Measurements from ENCODE around the gene PLEKHG4B.

The PLEKHG4B gene

DNA sequence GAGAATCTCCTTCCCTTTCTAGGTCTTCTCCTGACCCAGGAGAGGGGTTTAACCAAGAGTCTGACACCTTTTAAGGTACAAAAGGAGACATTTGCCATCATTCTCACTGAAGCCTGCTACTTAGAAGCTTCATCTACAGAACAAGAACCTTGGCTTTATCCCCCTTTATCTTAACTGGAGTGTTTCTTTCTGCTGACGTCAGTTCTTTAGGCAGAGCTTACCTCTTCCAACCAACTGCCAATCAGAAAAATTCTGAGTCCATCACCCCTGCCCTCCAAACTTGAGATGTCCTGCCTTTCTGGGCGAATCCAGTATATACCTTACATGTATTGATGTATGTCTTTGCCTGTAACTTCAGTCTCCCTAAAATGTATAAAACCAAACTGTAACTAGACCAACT lies 37.2 kb downstream of the PLEKHG4B start:
- no peak for DNase-seq (ENCODE audit: low read depth in 3 of 3)

DNA sequence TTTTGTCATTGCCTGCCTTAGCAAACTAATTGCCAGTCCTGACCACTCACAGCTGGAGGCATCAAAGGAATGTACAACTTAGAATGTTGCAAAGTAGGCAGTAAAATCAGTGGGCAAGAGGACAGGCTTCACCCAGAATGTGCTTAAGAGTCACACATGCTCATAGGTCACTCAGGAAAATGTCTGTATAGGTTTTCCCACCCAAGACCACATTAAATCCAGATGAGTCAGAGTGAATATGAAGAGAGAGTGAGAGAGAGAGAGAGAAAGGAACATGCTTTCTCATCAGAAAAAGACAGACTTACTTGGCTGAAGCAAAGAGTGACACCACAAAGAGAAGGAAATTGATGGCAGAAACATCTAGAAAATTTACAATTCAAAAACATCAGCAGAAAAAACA lies 37.9 kb downstream of the PLEKHG4B start:
- no peak for DNase-seq (ENCODE audit: low read depth in 3 of 3)

DNA sequence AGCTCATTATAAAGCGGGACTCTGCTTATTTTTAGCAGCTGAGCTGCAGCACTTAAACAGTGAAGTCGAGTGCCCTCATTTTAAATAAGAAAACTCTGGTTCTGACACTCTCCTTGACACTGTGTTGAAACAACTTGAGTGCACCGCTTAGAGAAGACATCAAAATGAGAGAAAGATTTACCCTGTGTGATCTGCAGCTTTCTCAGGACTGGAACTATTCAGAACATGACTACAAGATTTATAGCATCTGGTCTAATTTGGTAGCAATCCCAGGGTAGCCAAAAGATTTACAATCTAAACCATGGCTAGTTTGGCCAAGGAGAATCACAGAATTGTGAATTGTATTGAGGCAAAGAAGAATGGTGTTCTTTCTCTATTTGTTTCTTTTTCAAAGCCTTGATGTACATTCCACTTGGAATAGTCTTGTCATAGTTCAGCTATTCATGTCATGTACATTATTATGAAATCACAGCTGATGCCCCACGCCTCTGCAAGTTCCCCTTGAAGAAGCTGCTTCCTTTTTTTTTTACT lies 38.7 kb downstream of the PLEKHG4B start:
- DNase-seq (ENCODE audit: low read depth in 3 of 3) = no peak

DNA sequence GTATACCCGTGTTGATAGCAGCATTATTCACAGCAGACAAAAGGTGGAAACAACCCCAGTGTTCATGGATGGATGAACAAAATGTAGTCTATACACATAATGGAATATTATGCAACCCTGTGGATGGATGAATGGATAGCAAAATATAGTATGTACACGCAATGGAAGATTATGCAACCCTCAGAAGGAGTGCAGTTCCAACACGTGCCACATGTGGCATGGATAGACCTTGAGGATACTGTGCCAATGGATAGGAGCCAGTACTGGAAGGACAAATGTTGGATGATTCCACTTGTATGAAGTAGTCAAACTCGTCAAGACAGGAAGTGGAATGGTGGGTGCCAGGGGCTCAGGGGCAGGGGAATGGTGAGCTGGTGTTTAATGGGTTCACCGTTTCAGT lies 44.9 kb downstream of the PLEKHG4B start:
- DNase-seq (ENCODE audit: low read depth in 3 of 3) = no peak

DNA sequence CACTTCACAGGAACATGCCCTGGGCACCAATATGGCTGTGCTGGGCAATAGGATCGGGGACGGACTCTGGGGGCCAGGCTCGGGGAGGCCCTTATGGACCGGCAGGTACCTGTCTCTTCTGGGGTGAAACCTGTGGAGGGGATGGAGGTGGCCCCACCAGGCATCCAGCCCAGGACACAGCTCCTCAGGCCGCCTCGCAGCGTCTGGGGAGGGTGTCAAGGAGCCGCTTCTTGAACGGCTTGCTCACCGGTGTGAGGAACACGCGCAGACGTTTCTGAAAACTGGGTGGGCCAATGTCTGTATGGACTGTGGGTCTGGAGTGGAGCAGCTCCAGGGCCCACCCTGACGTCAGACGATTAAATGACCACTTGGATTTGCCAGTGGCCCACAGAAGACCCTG lies 45.8 kb downstream of the PLEKHG4B start:
- no peak for DNase-seq (ENCODE audit: low read depth in 3 of 3)

DNA sequence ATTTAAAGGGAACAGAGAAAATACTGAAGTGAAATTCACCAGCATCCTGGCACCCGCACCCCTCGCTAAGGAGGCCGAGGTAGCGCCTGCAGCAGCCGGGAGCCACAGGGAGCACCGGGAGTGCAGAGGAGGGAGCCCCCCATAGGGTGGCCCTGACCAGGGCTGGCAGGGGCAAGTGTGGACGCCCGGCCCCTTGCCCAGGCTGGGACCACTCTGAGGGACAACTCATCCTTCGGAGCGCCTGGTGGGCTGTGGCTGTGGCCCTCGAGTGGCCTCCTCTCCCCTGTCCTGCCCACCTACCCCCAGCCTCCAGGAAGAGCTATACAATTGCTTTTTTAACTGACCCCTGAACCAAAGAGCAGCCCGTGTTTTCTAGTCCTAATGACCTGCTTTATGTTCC lies 47.0 kb downstream of the PLEKHG4B start:
- no peak for DNase-seq (ENCODE audit: low read depth in 3 of 3)

DNA sequence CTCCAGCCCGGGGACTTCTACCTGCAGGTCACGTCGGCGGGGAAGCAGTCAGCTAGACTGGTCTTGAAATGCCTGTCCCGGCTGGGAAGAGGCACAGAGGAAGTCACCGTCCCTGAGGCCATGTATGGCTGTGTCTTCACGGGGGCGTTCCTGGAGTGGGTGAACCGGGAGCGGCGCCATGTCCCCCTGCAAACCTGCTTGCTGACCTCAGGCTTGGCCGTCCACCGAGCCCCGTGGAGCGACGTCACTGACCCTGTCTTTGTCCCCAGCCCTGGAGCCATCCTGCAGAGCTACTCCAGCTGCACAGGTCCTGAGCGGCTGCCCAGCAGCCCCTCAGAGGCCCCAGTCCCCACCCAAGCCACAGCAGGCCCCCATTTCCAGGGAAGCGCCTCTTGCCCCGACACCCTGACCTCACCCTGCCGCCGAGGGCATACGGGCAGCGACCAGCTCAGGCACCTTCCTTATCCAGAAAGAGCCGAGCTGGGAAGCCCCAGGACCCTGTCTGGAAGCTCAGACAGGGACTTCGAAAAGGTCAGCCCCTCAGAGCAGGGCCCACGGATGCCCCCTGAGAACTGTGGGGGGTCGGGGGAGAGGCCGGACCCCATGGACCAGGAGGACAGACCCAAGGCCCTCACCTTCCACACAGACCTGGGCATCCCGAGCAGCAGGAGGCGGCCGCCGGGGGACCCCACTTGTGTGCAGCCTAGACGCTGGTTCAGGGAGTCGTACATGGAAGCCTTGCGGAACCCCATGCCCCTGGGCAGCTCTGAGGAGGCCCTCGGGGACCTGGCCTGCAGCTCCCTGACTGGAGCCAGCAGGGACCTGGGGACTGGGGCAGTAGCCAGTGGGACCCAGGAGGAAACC lies 47.8 kb downstream of the PLEKHG4B start:
- no peak for DNase-seq (ENCODE audit: low read depth in 3 of 3)

DNA sequence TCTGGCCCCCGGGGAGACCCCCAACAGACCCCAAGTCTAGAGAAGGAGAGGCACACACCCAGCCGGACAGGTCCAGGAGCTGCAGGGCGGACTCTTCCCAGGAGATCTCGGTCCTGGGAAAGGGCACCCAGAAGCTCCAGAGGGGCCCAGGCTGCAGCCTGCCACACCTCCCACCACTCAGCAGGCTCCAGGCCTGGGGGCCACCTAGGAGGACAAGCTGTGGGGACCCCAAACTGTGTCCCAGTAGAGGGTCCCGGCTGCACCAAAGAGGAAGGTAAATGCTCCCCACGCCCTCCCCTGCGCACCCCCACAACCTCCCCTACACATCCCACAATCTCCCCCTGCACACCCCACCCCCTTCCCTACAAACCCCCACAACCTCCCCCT lies 48.5 kb downstream of the PLEKHG4B start:
- DNase-seq (ENCODE audit: low read depth in 3 of 3) = no peak

DNA sequence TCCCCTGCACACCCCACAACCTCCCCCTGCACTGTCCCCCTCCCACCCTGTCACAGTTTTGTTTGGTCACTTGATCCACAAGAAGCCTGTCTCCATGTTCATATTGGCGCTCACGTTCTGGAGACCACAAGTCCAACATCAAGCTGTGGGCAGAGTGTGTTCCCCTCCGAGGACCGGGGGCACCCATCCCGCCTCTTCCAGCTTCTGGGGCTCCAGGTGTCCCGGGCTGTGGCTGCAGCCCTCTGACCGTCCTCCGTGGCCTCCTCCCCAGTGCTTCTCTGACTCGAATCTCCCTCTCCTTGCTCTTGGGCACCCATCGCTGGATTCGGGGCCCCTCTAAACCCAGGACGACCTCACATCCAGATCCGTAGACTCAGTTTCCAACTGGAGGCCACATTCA lies 49.2 kb downstream of the PLEKHG4B start:
- DNase-seq (ENCODE audit: low read depth in 3 of 3) = no peak

DNA sequence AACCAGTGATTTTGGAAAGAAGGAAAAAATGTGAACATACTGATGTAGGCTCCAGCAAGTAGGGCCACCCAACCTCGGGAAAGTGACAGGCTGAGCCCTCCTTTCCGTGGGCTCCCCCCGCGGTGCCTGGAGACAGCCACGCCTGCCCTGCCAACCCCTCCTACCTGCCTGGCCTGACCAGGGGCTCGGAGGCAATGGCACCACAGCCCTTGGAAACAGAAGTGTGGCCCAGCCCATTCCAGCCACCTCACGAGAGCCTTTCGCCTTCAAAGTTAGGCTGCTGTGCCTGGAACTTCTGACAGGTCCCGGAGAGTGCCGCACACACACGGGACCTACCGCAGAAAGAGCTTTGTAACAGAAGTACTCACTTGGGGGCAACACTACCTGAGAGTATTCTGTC lies 49.8 kb downstream of the PLEKHG4B start:
- no peak for DNase-seq (ENCODE audit: low read depth in 3 of 3)

DNA sequence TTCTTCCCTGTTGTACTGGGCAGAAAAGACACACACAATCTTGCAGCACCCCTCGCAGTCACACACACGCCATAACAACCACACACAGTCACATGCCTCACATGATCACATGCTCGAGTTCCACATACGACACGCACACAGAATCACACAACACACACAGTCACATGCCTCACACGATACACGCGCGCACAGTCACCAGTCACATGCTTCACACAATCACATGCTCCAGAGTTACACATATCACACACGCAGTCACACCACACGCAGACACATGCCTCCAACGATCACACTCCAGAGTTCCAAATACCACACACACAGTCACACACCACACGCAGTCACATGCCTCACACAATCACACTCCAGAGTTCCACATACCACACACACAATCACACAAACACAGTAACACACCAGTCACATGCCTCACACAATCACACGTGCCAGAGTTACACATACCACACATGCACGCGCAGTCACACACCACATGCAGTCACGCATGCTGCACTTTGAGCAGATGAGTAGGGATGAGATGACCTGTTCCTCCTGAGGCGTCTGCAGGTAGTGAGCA lies 50.4 kb downstream of the PLEKHG4B start:
- no peak for DNase-seq (ENCODE audit: low read depth in 3 of 3)

DNA sequence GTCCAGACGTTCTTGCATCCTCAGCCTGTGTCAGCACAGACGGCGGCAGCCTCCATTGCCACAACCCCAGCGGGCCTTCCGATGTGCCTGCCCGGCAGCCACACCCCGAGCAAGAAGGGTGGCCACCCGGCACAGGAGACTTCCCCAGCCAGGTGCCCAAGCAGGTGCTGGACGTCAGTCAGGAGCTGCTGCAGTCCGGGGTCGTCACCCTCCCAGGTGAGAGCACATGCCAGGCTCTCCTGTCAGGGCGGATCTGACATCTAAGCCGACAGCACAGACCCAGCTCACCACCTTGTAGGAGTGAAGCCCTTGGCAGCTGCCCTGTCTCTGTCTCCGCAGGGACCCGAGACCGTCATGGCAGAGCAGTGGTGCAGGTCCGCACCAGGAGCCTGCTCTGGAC lies 51.1 kb downstream of the PLEKHG4B start:
- DNase-seq (ENCODE audit: low read depth in 3 of 3) = no peak

DNA sequence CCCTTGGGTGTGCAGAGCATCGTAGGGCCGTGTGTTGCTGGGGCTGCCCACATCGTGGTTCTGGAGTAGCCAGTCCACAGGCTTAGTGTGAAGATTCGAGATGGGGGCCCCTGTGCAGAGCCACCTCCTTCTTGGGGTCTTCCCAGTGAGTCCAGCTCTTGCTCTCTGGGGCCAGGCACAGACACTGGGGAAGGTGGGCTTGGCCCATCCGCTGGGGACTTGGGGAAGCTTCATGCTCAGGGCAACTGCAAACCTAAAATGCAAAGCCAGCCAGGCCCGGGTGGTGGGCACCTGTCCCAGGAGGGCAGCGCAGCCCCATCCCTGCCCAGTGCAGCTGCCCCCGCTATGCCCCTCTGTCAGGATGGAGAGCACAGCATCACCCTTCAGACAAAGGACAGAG lies 53.0 kb downstream of the PLEKHG4B start:
- no peak for DNase-seq (ENCODE audit: low read depth in 3 of 3)

DNA sequence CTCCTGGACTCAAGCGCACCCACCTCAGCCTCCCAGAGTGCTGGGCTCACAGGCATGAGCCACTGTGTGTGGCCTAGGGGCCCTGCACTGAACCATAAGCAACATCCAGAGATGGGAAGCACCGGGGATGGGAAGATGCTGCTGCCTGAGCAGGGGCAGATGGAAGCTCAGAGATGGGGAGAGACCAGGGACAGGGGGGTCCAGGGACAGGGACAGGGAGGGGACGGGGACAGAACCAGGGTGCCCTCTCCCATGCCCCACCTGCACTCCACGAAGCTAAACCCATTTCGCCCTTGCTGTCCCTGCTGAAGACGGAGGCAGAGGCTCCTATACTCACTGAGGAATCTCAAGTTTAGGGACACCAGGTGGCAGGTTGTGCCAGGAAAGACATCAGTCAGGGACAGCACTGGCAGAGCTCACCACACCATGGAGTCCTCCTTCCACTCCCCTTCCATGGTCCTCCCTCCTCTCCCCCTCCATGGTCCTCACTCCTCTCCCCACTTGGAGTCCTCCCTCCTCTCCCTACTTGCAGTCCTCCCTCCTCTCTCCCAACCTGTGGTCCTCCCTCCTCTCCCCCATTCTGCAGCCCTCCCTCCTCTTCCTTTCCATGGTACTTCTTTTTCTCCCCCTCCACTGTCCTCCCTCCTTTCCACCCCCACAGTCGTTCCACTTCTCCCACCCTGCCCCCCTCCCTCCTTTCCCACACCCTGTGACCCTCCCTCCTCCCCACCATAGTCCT lies 53.8 kb downstream of the PLEKHG4B start:
- DNase-seq (ENCODE audit: low read depth in 3 of 3) = no peak

DNA sequence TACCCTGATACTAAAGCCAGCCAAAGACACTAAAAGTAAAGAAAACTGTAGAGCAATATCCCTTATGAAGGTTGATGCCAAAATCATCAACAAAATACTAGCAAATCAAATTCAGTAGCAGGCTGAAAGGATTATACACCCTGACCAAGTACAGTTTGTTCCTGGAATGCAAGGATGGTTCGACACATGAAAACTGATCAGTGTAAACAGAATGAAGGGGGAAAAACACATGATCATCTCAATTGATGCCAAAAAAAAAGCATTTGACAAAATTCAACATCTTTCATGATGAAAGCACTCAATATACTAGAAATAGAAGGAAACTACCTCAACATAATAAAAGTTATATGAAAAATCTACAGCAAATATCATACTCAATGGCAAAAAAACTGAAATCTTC lies 55.8 kb downstream of the PLEKHG4B start:
- DNase-seq (ENCODE audit: low read depth in 3 of 3) = no peak

DNA sequence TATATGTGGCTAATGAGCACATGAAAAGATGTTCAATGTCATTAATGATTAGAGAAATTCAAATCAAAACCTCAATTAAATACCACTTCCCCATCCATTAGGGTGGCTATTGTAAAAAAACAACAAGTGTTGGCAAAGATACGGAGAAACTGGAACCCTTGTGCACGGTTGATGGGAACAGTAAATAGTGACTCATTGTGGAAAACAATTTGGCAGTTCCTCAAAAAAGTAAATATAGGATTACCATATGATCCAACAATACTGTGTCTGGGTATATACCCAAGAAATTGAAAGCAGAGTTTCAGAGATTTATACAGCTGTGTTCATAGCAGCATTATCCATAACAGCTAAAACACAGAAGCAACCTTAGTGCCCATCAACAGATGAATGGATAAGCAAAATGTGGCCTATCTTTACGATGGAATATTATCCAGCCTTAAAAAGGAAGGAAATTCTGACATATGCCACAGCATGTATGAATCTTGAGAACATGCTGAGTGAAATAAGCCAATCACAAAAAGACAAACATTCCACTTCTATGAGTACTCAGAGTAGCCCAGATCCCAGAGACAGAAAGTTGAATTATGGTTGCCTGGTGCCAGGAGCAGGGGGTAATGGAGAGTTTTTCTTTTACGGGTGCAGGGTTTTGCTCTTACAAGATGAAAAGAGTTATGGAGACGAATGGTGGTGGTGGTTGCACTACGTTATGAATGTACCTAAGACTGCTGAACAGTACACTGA lies 57.9 kb downstream of the PLEKHG4B start:
- DNase-seq (ENCODE audit: low read depth in 3 of 3) = no peak

DNA sequence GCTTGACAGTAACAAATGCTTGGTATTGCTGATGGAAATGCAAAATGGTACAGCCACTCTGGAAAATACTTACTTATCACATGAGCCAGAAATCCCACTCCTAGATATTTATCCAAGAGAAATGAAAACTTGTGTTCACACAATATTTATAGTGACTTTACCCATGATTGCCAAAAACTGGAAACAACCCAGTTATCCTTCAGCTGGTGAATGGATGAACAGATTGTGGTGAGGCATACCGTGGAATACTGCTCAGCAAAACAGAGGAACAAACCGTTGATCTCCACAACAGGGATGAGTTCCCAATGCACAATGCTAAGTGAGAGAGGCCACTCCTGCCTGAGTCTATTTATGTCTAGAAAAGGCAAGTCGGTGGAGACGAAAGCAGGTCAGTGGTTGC lies 58.8 kb downstream of the PLEKHG4B start:
- no peak for DNase-seq (ENCODE audit: low read depth in 3 of 3)

DNA sequence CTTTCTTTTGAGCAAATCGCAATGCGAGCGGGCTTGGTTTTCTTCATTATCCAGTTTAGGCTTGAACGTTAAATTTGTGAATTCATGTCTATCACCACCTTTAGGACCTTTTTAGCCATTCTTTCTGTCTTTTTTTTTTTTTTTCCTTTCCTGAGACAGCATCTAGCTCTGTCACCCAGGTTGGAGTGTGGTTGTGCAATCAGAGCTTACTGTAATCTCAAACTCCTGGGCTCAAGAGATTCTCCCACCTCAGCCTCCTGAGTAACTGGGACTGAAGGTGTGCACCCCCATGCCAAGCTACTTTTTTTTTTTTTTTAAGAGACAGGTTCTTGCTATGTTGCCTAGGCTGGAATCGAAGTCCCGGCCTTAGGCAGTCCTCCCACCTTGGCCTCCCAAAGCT lies 60.1 kb downstream of the PLEKHG4B start:
- no peak for DNase-seq (ENCODE audit: low read depth in 3 of 3)

DNA sequence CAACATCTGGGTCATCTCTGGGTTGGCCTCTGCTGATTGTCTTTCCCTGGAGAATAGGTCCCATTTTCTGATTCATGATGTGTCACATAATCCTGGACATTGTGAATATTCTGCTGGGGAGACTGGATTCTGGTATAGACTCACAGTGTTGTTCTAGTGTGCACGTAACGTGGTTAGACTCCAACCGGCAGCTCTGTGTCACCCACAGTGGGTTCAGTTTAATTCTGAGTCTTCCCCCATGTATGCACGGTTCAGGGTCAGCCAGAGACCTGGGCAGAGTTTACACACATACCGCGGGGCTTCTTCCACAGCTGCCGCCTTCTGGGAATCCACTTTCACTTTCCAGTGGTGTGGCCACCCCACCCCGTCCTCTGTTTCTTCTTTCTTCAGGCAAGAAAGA lies 61.3 kb downstream of the PLEKHG4B start:
- no peak for DNase-seq (ENCODE audit: low read depth in 3 of 3)

DNA sequence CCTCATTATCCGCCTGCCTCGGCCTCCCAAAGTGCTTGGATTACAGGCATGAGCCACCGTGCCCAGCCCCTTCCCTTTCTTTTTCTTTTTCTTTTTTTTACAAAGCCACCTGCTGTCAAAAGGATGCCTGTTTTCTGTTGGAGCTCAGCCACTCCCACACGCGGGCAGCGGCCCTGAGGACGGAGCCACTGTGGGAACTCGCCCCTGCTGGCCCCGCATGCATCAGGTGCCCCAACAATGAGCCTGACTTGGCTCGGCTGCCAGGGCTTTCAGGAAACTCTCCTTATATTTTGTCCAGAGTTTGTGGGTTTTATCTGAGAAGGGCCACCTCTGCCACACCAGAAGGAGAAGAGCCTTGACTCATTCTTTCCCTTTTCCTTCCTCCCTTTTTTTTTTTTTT lies 62.3 kb downstream of the PLEKHG4B start:
- DNase-seq (ENCODE audit: low read depth in 3 of 3) = no peak

DNA sequence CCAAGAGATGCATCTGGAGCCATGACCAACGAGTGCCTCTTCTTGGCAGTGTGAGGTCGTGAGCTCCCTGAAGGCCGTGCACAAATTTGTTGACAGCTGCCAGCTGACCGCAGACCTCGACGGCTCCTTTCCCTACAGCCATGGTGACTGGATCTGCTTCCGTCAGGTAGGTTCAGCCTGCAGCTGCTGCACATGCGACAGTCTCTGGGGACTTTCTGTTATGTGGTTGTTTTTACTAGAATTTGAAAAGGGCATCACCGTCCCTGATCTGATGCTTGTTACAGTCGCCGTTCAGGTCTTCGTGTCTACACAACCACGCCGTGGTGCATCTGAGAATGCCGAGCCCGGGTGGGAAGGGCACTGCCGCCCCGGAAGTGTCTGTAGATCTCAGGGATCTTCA lies 62.9 kb downstream of the PLEKHG4B start:
- DNase-seq (ENCODE audit: low read depth in 3 of 3) = no peak

Data from stimulated activated CD4-positive, alpha-beta T cell treated with anti-CD3 and anti-CD28 coated beads, TNF-alpha, amount 100 ng/mL, for 24 hours (primary cell).